ENCODE data around the gene TASP1. TPM values are rescaled to one million over a fixed set of nuclear protein-coding genes. Genes with fewer than 3 reads are reported as not detected.
"Not testable (repeated sequence)": the region's sequence is repeated elsewhere in the genome, so short reads cannot be mapped to it uniquely, and the experiment has no call there.

TASP1 gene
- total and polyA plus RNA-seq, 8 donors, result 2.9 to 33.8 (median 6.9) TPM

DNA sequence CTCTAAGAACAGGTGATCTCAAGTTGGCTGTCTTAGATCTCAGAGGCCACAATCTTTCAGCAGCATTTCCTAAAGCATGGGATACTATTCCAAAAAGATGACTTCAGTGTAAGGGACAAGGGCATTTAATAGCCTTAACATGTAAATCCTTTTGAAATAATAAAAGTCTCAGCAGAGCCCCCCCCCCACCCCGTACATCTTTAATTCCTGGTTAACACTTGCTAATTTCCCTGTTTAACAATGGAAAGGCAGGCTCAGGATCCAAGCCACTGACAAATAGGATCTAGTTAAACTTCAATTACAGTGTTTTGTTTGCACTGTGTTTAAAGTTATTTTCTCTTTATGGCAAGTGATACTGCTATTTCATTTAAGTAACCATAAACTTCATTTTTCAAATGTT, 12.0 kb downstream of the TASP1 start:
- intact Hi-C loops (cut with DNase I; ENCODE audit: low total_unique reads), result no loop called here
- 48 to 76% (median 56%) methylated on average over 1 of the region's 1 CpG for WGBS, 5 donors
- Histone ChIP-seq H3K4me1 (peaks cover 0 to 15% (median 0%) of the 10 kb centered on the region in 4 donors), H3K4me3 (no peak overlapping the region), H3K9me3 (no peaks in the 10 kb centered on the region), H3K27ac (no peak overlapping the region), H3K36me3 (peaks cover 0 to 40% (median 35%) of the 10 kb centered on the region in 4 donors), H3K27me3 (no peaks in the 10 kb centered on the region)
- DNase-seq, result no peak
- TF ChIP-seq POLR2AphosphoS5 (IDR thresholded peaks at IDR 0.05), result no peak
- TF ChIP-seq EP300 (IDR thresholded peaks at IDR 0.05), result no peak
- TF ChIP-seq POLR2A (IDR thresholded peaks at IDR 0.05), result no peak
- TF ChIP-seq, protein P1, sequence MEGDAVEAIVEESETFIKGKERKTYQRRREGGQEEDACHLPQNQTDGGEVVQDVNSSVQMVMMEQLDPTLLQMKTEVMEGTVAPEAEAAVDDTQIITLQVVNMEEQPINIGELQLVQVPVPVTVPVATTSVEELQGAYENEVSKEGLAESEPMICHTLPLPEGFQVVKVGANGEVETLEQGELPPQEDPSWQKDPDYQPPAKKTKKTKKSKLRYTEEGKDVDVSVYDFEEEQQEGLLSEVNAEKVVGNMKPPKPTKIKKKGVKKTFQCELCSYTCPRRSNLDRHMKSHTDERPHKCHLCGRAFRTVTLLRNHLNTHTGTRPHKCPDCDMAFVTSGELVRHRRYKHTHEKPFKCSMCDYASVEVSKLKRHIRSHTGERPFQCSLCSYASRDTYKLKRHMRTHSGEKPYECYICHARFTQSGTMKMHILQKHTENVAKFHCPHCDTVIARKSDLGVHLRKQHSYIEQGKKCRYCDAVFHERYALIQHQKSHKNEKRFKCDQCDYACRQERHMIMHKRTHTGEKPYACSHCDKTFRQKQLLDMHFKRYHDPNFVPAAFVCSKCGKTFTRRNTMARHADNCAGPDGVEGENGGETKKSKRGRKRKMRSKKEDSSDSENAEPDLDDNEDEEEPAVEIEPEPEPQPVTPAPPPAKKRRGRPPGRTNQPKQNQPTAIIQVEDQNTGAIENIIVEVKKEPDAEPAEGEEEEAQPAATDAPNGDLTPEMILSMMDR (IDR thresholded peaks at IDR 0.05), result no peak

DNA sequence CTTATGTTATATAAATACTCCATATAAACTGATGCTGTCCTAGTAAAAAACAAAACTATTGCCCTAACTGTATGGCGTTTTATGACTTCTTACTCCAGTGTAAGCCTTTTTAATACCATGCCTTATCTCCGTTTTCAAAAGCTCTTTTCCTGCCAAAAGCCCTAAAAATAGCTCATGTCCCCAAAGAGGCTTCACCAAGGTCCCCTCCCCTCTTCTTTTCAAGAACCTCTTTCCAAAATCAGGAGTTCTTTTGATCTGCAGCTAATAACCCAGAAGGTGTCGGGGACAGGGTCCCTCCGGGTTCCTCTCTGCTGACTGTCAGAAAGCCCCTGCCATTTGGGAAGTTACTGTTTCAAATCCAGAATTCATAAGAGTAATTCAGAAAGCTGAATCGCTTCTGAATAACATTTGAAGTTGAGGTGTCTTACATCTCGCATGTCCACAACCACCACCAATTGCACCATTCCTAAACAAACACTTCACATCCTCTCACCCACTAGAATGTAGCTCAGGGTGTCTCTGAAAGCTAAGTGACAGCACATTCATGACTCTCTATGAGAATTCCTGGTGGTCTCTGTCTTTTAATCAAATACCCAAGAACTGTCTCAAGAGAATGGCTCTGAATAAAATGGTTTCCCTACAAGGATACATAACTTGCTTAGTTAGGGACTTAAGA, 13.3 kb downstream of the TASP1 start:
- H3K27ac ChIP-seq, result no peak overlapping the region
- H3K4me1 ChIP-seq, result peaks cover 0 to 15% (median 0%) of the 10 kb centered on the region in 4 donors
- H3K4me3 ChIP-seq, result no peak overlapping the region
- 72 to 80% (median 74%) methylated on average over 6 of the region's 6 CpGs for WGBS, 5 donors
- no peaks in the 10 kb centered on the region for H3K27me3 ChIP-seq
- peaks cover 0 to 40% (median 35%) of the 10 kb centered on the region in 4 donors for H3K36me3 ChIP-seq
- H3K9me3 ChIP-seq, result no peaks in the 10 kb centered on the region
- DNase-seq, result no peak
- no peak for TF ChIP-seq POLR2A (IDR thresholded peaks at IDR 0.05)
- TF ChIP-seq, protein P1 (IDR thresholded peaks at IDR 0.05), result no peak
- no peak for TF ChIP-seq EP300 (IDR thresholded peaks at IDR 0.05)
- no peak for TF ChIP-seq POLR2AphosphoS5 (IDR thresholded peaks at IDR 0.05)
- intact Hi-C loops (cut with DNase I; ENCODE audit: low total_unique reads), result no loop called here

DNA sequence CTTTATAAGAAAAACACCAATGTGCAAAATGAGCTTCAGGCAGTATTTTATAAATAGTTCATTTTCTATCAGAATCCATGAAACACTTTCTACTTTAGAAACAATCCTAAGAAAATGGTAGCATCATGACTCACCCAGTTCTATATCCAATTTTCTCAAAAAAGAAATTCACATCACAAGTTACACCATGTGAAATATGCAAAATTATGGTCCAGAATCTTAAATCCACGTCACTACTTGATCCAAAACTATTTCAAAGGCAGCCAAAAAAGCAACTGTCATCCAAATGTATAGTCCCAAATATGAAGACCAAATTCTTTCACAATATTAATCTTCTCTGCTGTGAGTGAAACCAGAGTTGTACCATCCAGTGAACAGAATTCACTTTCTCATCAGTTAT, 19.3 kb downstream of the TASP1 start:
- intact Hi-C loops (cut with DNase I; ENCODE audit: low total_unique reads); H3K4me1 ChIP-seq; H3K9me3 ChIP-seq; H3K27ac ChIP-seq; H3K4me3 ChIP-seq; H3K27me3 ChIP-seq; DNase-seq: not testable (repeated sequence)
- H3K36me3 ChIP-seq, result peaks cover 0 to 27% (median 23%) of the 10 kb centered on the region in 4 donors
- WGBS, 5 donors, result 71 to 94% (median 83%) methylated on average over 1 of the region's 1 CpG

DNA sequence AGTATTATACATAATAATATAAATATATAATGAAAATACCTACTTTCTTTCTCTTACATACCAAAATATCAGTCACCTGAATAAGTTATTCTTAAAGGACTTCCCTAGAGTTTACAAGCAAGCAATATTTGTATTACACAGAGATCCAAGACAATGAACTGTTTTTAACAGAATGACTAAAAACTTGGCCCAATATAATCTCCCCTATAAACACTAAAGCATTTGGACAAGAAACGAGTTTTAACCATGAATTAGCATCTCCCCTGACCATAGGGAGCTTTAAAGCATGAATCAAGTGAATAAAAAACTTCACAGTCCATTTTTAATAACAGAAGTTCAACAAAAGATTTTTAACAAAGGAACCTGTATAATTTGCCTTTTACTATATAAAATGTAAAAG, 20.3 kb downstream of the TASP1 start:
- H3K27ac ChIP-seq; H3K27me3 ChIP-seq; H3K4me3 ChIP-seq; H3K9me3 ChIP-seq; DNase-seq; intact Hi-C loops (cut with DNase I; ENCODE audit: low total_unique reads): not testable (repeated sequence)
- Histone ChIP-seq H3K4me1 (peaks cover 0 to 12% (median 0%) of the 10 kb centered on the region in 4 donors), H3K36me3 (peaks cover 0 to 27% (median 23%) of the 10 kb centered on the region in 4 donors)
- WGBS, 5 donors, result 55 to 83% (median 69%) methylated on average over 1 of the region's 1 CpG

GRCh38 chr20:13617585-13617984, 21.1 kb downstream of the TASP1 start:
- H3K4me3 ChIP-seq; H3K27me3 ChIP-seq; H3K9me3 ChIP-seq; intact Hi-C loops (cut with DNase I; ENCODE audit: low total_unique reads); DNase-seq; H3K27ac ChIP-seq: not testable (repeated sequence)
- WGBS, 5 donors, result 77 to 91% (median 90%) methylated on average over 2 of the region's 2 CpGs
- Histone ChIP-seq H3K4me1 (peaks cover 0 to 15% (median 0%) of the 10 kb centered on the region in 4 donors), H3K36me3 (peaks cover 0 to 23% (median 19%) of the 10 kb centered on the region in 4 donors)

DNA sequence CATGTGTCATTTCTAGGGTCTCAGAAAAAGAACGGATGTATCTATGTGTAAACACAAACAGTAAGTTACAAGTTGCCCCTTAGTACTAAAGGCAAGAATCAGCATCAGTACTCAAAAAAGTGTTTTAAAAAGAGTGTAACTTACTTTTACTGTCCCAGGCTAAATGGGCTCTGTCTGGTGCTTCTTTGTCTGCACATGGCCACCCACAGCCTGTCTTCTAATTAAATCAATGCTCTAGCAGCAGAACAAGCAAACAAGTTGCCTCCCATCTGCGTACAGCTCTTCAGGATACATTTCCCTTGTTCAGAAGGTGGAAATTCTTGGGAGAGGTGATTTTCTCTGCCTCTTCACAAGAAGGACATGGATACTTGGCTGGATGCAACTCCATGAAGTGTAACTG, 22.0 kb downstream of the TASP1 start:
- intact Hi-C loops (cut with DNase I; ENCODE audit: low total_unique reads); H3K27ac ChIP-seq; H3K27me3 ChIP-seq; DNase-seq; H3K4me3 ChIP-seq; H3K9me3 ChIP-seq: not testable (repeated sequence)
- Histone ChIP-seq H3K36me3 (peaks cover 0 to 14% (median 11%) of the 10 kb centered on the region in 4 donors), H3K4me1 (peaks cover 0 to 15% (median 0%) of the 10 kb centered on the region in 4 donors)
- WGBS, 5 donors, result 85 to 98% (median 94%) methylated on average over 2 of the region's 2 CpGs
